ENCODE results near the gene MAPKAP1. TPM values are rescaled to one million over a fixed set of nuclear protein-coding genes. Genes with fewer than 3 reads are reported as not detected.

The MAPKAP1 gene
- total and polyA plus RNA-seq, 2 of the 13 experiments (the other 11 are each of a cell fraction or from before 2014, with no cell fraction given): 45.0 to 64.3 TPM

DNA sequence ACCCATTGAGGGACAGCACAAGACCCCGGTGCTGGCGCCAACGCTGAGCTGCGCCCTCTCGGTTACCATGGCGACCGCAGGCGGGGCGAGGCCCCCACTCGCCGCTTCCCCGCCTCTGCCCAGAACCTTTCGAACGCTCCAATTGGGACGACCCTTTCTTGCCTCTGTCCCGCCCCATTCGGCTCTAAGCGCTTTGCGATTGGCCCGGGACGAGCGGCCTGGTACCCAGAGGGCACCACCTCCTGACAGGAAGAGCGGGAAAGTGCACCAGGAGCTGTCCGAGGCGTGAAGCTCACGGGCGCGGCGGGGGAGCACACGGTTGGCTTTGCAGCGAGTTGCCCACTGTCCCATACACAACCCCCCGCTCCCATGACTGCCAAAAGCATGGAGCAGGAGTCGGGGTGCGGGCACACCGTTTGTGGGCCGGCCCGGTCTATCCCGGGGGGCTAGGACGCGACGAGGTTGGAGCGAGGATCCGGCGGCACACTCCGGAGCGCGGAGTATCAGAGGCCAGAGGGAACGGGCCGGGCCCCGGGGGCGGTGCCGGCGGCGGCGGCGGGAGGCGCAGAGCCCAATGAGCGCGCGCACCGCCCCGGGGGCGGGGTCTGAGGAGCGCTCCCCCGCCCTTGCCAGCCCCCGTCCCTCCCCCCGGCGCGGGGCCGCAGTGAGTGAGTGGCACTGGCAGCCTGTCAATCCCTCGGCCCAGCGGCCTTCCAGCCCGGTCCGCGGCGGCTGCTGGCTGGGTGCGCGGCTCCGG lies 39.2 kb upstream of the MAPKAP1 start (continued):
- TF ChIP-seq, protein P1, sequence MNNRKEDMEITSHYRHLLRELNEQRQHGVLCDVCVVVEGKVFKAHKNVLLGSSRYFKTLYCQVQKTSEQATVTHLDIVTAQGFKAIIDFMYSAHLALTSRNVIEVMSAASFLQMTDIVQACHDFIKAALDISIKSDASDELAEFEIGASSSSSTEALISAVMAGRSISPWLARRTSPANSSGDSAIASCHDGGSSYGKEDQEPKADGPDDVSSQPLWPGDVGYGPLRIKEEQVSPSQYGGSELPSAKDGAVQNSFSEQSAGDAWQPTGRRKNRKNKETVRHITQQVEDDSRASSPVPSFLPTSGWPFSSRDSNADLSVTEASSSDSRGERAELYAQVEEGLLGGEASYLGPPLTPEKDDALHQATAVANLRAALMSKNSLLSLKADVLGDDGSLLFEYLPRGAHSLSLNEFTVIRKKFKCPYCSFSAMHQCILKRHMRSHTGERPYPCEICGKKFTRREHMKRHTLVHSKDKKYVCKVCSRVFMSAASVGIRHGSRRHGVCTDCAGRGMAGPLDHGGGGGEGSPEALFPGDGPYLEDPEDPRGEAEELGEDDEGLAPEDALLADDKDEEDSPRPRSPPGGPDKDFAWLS (CRISPR knock-in tag; IDR thresholded peaks at IDR 0.05; ENCODE audit: borderline replicate concordance): no peak
- TF ChIP-seq SMAD3 (CRISPR knock-in tag; IDR thresholded peaks at IDR 0.05) (0 out of 2 replicates have a peak, but pooled peaks have one; percentile 38), ZNF703 (CRISPR knock-in tag; IDR thresholded peaks at IDR 0.05; ENCODE audit: borderline replicate concordance) (peak; percentile 73), HCFC1 (IDR thresholded peaks at IDR 0.05; ENCODE audit: low read depth, low read length) (no peak), ZNF251 (CRISPR knock-in tag; IDR thresholded peaks at IDR 0.05) (peak; percentile 82; the same call in 1 of the 2 replicates), ZNF660 (CRISPR knock-in tag; IDR thresholded peaks at IDR 0.05; ENCODE audit: borderline replicate concordance, low read depth) (no peak)
- TF ChIP-seq, protein P2, sequence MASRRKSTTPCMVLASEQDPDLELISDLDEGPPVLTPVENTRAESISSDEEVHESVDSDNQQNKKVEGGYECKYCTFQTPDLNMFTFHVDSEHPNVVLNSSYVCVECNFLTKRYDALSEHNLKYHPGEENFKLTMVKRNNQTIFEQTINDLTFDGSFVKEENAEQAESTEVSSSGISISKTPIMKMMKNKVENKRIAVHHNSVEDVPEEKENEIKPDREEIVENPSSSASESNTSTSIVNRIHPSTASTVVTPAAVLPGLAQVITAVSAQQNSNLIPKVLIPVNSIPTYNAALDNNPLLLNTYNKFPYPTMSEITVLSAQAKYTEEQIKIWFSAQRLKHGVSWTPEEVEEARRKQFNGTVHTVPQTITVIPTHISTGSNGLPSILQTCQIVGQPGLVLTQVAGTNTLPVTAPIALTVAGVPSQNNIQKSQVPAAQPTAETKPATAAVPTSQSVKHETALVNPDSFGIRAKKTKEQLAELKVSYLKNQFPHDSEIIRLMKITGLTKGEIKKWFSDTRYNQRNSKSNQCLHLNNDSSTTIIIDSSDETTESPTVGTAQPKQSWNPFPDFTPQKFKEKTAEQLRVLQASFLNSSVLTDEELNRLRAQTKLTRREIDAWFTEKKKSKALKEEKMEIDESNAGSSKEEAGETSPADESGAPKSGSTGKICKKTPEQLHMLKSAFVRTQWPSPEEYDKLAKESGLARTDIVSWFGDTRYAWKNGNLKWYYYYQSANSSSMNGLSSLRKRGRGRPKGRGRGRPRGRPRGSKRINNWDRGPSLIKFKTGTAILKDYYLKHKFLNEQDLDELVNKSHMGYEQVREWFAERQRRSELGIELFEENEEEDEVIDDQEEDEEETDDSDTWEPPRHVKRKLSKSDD (CRISPR knock-in tag; IDR thresholded peaks at IDR 0.05; ENCODE audit: low read depth): no peak; the same call in 1 of the 2 replicates
- TF ChIP-seq, protein P3, sequence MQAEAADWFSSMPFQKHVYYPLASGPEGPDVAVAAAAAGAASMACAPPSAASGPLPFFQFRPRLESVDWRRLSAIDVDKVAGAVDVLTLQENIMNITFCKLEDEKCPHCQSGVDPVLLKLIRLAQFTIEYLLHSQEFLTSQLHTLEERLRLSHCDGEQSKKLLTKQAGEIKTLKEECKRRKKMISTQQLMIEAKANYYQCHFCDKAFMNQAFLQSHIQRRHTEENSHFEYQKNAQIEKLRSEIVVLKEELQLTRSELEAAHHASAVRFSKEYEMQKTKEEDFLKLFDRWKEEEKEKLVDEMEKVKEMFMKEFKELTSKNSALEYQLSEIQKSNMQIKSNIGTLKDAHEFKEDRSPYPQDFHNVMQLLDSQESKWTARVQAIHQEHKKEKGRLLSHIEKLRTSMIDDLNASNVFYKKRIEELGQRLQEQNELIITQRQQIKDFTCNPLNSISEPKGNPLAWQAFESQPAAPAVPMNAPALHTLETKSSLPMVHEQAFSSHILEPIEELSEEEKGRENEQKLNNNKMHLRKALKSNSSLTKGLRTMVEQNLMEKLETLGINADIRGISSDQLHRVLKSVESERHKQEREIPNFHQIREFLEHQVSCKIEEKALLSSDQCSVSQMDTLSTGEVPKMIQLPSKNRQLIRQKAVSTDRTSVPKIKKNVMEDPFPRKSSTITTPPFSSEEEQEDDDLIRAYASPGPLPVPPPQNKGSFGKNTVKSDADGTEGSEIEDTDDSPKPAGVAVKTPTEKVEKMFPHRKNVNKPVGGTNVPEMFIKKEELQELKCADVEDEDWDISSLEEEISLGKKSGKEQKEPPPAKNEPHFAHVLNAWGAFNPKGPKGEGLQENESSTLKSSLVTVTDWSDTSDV (CRISPR knock-in tag; IDR thresholded peaks at IDR 0.05): peak; percentile 98; the same call in 1 of the 2 replicates
- TF ChIP-seq, protein P4, sequence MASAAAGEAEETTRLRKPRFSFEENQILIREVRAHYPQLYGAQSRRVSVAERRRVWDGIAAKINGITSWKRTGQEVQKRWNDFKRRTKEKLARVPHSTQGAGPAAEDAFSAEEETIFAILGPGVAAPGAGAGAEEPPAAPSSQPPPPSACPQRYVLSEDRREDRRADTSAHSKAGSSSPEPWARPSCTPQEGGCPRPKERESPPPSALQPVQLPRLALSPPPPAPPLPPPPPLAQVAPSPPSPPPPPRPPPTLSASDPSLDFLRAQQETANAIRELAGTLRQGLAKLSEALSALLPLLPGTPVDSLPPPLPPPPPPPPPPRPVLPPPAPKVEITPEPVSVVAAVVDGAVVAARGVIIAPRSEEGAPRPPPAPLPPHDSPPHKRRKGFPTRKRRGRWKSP (CRISPR knock-in tag; IDR thresholded peaks at IDR 0.05): peak; percentile 98
- TF ChIP-seq, protein P5, sequence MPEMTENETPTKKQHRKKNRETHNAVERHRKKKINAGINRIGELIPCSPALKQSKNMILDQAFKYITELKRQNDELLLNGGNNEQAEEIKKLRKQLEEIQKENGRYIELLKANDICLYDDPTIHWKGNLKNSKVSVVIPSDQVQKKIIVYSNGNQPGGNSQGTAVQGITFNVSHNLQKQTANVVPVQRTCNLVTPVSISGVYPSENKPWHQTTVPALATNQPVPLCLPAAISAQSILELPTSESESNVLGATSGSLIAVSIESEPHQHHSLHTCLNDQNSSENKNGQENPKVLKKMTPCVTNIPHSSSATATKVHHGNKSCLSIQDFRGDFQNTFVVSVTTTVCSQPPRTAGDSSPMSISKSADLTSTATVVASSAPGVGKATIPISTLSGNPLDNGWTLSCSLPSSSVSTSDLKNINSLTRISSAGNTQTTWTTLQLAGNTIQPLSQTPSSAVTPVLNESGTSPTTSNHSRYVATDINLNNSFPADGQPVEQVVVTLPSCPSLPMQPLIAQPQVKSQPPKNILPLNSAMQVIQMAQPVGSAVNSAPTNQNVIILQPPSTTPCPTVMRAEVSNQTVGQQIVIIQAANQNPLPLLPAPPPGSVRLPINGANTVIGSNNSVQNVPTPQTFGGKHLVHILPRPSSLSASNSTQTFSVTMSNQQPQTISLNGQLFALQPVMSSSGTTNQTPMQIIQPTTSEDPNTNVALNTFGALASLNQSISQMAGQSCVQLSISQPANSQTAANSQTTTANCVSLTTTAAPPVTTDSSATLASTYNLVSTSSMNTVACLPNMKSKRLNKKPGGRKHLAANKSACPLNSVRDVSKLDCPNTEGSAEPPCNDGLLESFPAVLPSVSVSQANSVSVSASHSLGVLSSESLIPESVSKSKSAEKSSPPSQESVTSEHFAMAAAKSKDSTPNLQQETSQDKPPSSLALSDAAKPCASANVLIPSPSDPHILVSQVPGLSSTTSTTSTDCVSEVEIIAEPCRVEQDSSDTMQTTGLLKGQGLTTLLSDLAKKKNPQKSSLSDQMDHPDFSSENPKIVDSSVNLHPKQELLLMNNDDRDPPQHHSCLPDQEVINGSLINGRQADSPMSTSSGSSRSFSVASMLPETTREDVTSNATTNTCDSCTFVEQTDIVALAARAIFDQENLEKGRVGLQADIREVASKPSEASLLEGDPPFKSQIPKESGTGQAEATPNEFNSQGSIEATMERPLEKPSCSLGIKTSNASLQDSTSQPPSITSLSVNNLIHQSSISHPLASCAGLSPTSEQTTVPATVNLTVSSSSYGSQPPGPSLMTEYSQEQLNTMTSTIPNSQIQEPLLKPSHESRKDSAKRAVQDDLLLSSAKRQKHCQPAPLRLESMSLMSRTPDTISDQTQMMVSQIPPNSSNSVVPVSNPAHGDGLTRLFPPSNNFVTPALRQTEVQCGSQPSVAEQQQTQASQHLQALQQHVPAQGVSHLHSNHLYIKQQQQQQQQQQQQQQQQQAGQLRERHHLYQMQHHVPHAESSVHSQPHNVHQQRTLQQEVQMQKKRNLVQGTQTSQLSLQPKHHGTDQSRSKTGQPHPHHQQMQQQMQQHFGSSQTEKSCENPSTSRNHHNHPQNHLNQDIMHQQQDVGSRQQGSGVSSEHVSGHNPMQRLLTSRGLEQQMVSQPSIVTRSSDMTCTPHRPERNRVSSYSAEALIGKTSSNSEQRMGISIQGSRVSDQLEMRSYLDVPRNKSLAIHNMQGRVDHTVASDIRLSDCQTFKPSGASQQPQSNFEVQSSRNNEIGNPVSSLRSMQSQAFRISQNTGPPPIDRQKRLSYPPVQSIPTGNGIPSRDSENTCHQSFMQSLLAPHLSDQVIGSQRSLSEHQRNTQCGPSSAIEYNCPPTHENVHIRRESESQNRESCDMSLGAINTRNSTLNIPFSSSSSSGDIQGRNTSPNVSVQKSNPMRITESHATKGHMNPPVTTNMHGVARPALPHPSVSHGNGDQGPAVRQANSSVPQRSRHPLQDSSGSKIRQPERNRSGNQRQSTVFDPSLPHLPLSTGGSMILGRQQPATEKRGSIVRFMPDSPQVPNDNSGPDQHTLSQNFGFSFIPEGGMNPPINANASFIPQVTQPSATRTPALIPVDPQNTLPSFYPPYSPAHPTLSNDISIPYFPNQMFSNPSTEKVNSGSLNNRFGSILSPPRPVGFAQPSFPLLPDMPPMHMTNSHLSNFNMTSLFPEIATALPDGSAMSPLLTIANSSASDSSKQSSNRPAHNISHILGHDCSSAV (CRISPR knock-in tag; IDR thresholded peaks at IDR 0.05; ENCODE audit: borderline replicate concordance): no peak

Data from HepG2 (cell line).